Vagina (tissue), 2 donors: ENCODE results near the gene CHIC2. TPM values are rescaled to one million over a fixed set of nuclear protein-coding genes. Genes with fewer than 3 reads are reported as not detected.

Source experiments
- DNase-seq, 2 donors: peaks; one replicate each; pipeline ENCODE4 v3.0.0-alpha.2; 2017; ENCODE audit errors: extremely low spot score in 2 of 2
- H3K27ac ChIP-seq: fragments of 200-600 bp; sonication (generic); one replicate; pipeline ENCODE4 v1.5.1; 2019
- H3K27me3 ChIP-seq: fragments of 200-600 bp; sonication (generic); one replicate; pipeline ENCODE4 v1.5.1; 2019
- H3K36me3 ChIP-seq, 2 donors: fragments of 200-600 bp; sonication (generic); one replicate each; pipeline ENCODE4 v1.5.1; 2017 to 2019
- H3K4me1 ChIP-seq: fragments of 200-600 bp; sonication (generic); one replicate; pipeline ENCODE4 v1.5.1; 2019
- H3K4me3 ChIP-seq, 2 donors: fragments of 200-600 bp; sonication (generic); 1 replicate in 1 of 2; 2 replicates in 1 of 2; pipeline ENCODE4 v1.5.1; 2016 to 2019
- H3K9me3 ChIP-seq: fragments of 200-600 bp; sonication (generic); one replicate; pipeline ENCODE4 v1.5.1; 2019
- POLR2A ChIP-seq, 2 donors: fragments of 450-650 bp; IDR thresholded peaks; one replicate each; pipeline ENCODE4 v1.6.1; 2017; ENCODE audit warnings: antibody characterized with exemption in 2 of 2, mild to moderate bottlenecking in 2 of 2, moderate library complexity in 2 of 2
- POLR2AphosphoS5 ChIP-seq, 2 donors: sonication (generic); formaldehyde crosslinking; IDR thresholded peaks; one replicate each; pipeline ENCODE4 v1.9.0; 2017; ENCODE audit warnings: antibody characterized with exemption in 2 of 2, mild to moderate bottlenecking in 2 of 2, low read depth in 1 of 2; ENCODE audit not compliant: insufficient read depth in 1 of 2
- intact Hi-C: fragments of 100-400 bp; cut with DNase I; formaldehyde crosslinking; loops from one replicate; pipeline ENCODE4 v1.15.1; 2023
- total RNA-seq: library from RNA; depleted of rRNA; stranded (reverse); fragments of >200 nt; gene quantifications from one replicate; pipeline ENCODE4 v1.2.3, GENCODE V29; 2016
- TF ChIP-seq, protein P1 (sequence below), 3 experiments: fragments of 450-650 bp in 2 of 3; fragments of 200-600 bp in 1 of 3; sonication (generic) in 1 of 3; IDR thresholded peaks; one replicate each; pipeline ENCODE4 v1.5.1; 2017 to 2019; ENCODE audit warnings: antibody characterized with exemption in 3 of 3, mild to moderate bottlenecking in 2 of 3, moderate library complexity in 2 of 3

Gene CHIC2
- total RNA-seq, 1 donor from 2014 or later = 40.0 TPM

DNA sequence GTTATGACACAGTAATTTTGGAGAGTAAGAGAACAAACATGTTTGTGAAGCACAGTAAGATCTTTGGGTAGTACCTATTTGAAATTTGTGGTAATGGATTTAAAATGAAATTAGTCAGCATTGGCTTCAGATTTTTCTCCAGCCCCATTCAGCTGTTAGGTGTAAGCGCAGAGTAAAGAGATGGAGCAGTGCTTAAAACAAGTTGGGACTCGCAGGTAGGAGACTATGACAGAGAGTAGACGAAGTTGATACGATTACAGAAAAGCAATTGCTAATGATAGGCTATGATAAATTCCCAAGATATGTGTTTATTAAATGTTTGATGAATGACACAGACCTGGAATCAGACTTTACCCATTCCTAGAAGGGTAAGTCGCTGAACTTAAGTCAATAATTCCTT, 72.6 kb downstream of the CHIC2 start:
- intact Hi-C loops = no loop called here
- Histone ChIP-seq H3K4me3 (no peak overlapping the region), H3K9me3 (no peaks in the 10 kb centered on the region), H3K4me1 (no peaks in the 10 kb centered on the region), H3K27ac (no peak overlapping the region), H3K27me3 (no peaks in the 10 kb centered on the region), H3K36me3 (no peaks in the 10 kb centered on the region)
- TF ChIP-seq, protein P1, sequence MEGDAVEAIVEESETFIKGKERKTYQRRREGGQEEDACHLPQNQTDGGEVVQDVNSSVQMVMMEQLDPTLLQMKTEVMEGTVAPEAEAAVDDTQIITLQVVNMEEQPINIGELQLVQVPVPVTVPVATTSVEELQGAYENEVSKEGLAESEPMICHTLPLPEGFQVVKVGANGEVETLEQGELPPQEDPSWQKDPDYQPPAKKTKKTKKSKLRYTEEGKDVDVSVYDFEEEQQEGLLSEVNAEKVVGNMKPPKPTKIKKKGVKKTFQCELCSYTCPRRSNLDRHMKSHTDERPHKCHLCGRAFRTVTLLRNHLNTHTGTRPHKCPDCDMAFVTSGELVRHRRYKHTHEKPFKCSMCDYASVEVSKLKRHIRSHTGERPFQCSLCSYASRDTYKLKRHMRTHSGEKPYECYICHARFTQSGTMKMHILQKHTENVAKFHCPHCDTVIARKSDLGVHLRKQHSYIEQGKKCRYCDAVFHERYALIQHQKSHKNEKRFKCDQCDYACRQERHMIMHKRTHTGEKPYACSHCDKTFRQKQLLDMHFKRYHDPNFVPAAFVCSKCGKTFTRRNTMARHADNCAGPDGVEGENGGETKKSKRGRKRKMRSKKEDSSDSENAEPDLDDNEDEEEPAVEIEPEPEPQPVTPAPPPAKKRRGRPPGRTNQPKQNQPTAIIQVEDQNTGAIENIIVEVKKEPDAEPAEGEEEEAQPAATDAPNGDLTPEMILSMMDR (IDR thresholded peaks at IDR 0.05) = no peak
- TF ChIP-seq POLR2AphosphoS5 (IDR thresholded peaks at IDR 0.05; ENCODE audit: insufficient read depth in 1 of 2, low read depth in 1 of 2) = no peak
- no peak for TF ChIP-seq POLR2A (IDR thresholded peaks at IDR 0.05)
- no peak for DNase-seq

DNA sequence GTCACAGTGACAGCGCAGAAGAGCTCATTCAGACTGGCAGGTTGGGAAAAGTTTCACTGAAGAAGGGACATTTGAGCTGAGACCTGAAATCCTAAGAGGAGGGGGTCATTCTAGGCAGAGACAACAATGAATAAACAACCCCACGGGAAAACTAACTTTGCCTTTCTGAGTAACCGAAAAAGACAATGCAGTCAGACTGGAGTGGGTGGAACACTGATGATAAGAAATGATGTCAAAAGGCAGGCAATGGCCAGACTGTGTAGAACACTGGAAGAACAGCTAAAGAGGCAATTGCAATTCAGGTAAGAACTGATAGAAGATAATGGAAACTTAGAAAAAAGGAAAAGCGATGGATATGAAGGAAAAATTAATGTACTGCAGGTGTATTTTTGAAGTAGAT, 73.8 kb downstream of the CHIC2 start:
- intact Hi-C loops = no loop called here
- H3K36me3 ChIP-seq = no peaks in the 10 kb centered on the region
- no peaks in the 10 kb centered on the region for H3K4me1 ChIP-seq
- no peaks in the 10 kb centered on the region for H3K9me3 ChIP-seq
- H3K4me3 ChIP-seq = no peak overlapping the region
- TF ChIP-seq POLR2AphosphoS5 (IDR thresholded peaks at IDR 0.05; ENCODE audit: insufficient read depth in 1 of 2, low read depth in 1 of 2) = no peak
- TF ChIP-seq POLR2A (IDR thresholded peaks at IDR 0.05) = no peak
- TF ChIP-seq, protein P1 (IDR thresholded peaks at IDR 0.05) = no peak
- DNase-seq = no peak
- no peak overlapping the region for H3K27ac ChIP-seq
- H3K27me3 ChIP-seq = no peaks in the 10 kb centered on the region

DNA sequence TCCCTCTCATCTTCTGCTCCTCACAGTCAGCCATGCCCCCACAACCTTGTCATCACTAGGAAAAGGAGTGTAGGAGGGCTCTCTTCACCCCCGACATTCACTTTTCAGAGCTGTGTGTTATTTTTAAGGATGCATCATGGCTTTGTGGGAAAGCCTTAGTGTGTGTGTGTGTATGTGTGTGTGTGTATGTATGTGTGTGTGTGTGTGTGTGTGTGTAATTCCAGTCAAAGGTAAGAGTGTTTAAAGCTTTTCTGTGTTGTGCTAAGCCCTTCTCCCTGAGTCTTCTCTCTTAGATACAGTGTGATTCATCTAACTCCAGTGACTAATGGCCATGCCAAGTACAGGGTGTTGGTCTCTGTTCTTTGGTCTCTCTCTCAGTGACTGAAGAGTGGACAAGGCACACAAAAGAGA, 76.6 kb downstream of the CHIC2 start:
- TF ChIP-seq POLR2AphosphoS5 (IDR thresholded peaks at IDR 0.05; ENCODE audit: insufficient read depth in 1 of 2, low read depth in 1 of 2) = no peak
- no peak for TF ChIP-seq POLR2A (IDR thresholded peaks at IDR 0.05)
- TF ChIP-seq, protein P1 (IDR thresholded peaks at IDR 0.05) = no peak
- no peaks in the 10 kb centered on the region for H3K9me3 ChIP-seq
- H3K36me3 ChIP-seq = no peaks in the 10 kb centered on the region
- no peaks in the 10 kb centered on the region for H3K4me1 ChIP-seq
- no peak for DNase-seq
- no peaks in the 10 kb centered on the region for H3K27me3 ChIP-seq
- H3K27ac ChIP-seq = no peak overlapping the region
- intact Hi-C loops = no loop called here
- H3K4me3 ChIP-seq = no peak overlapping the region

DNA sequence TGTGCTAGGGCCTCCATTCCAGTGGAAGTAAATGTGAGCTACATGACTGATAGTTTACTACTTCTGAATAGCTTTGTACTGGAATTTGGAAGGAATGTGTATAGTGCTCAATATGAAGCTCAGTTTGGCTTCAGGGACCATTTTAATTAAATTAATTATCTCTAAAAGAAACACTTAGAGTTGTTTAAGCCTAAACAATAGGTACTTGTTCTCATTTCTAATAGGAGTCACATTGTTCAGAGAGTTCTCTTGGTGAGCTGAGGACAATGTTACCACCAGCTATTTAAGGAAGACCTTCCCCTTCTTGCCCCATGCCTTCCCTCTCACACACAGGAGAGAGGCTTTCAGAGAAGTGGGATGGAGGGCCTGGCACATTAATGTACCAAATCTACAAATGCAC, 78.3 kb downstream of the CHIC2 start:
- Histone ChIP-seq H3K9me3 (no peaks in the 10 kb centered on the region), H3K4me3 (no peak overlapping the region), H3K36me3 (no peaks in the 10 kb centered on the region), H3K27ac (no peak overlapping the region), H3K4me1 (no peaks in the 10 kb centered on the region), H3K27me3 (no peaks in the 10 kb centered on the region)
- intact Hi-C loops = no loop called here
- TF ChIP-seq POLR2A (IDR thresholded peaks at IDR 0.05) (no peak), POLR2AphosphoS5 (IDR thresholded peaks at IDR 0.05; ENCODE audit: insufficient read depth in 1 of 2, low read depth in 1 of 2) (no peak)
- TF ChIP-seq, protein P1 (IDR thresholded peaks at IDR 0.05) = no peak
- DNase-seq = no peak

DNA sequence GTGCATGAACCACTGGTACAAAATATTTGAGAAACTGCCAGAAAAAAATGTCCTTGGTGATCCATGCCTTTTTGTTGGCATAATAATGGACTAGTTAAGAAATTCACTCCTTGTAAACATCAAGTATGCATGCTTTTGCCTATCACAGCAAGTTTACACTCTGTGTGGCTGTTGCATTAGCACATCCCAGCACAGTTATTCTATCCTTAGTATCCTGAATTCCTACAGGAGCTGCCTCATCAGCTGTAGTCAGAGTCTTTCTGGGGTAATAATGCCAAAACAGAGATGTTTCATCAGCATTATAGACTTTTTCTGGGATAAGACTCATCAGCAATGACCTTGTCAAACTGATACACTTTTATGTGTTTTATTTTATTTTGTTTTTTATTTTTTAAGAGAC, 82.8 kb downstream of the CHIC2 start:
- H3K4me1 ChIP-seq = no peaks in the 10 kb centered on the region
- intact Hi-C loops = no loop called here

More for the DNA sequence above, 82.8 kb downstream of the CHIC2 start:
- Histone ChIP-seq H3K36me3 (no peaks in the 10 kb centered on the region), H3K4me3 (no peak overlapping the region), H3K27me3 (no peaks in the 10 kb centered on the region), H3K9me3 (no peaks in the 10 kb centered on the region), H3K27ac (no peak overlapping the region)
- TF ChIP-seq POLR2A (IDR thresholded peaks at IDR 0.05) (no peak), POLR2AphosphoS5 (IDR thresholded peaks at IDR 0.05; ENCODE audit: insufficient read depth in 1 of 2, low read depth in 1 of 2) (no peak)
- TF ChIP-seq, protein P1 (IDR thresholded peaks at IDR 0.05) = no peak
- DNase-seq = no peak
